ENCODE results near the gene CWF19L2.

GRCh38 chr11:107496011-107496410 is 38.4 kb upstream of the CWF19L2 start:
- no peak for TF ChIP-seq EZH2 (IDR thresholded peaks at IDR 0.05; ENCODE audit: low read length, unreplicated experiment)
- no peak for TF ChIP-seq CTCF (conservative IDR thresholded peaks at IDR 0.05; ENCODE audit: low read depth, low read length)

Measured in PC-3 (cell line).